ENCODE results near the gene B2M.
"Not testable (repeated sequence)": the region's sequence is repeated elsewhere in the genome, so short reads cannot be mapped to it uniquely, and the experiment has no call there.

B2M gene
- total RNA-seq, result 3,119 to 5,071 (median 3,889) reads per million in 3 experiments

DNA sequence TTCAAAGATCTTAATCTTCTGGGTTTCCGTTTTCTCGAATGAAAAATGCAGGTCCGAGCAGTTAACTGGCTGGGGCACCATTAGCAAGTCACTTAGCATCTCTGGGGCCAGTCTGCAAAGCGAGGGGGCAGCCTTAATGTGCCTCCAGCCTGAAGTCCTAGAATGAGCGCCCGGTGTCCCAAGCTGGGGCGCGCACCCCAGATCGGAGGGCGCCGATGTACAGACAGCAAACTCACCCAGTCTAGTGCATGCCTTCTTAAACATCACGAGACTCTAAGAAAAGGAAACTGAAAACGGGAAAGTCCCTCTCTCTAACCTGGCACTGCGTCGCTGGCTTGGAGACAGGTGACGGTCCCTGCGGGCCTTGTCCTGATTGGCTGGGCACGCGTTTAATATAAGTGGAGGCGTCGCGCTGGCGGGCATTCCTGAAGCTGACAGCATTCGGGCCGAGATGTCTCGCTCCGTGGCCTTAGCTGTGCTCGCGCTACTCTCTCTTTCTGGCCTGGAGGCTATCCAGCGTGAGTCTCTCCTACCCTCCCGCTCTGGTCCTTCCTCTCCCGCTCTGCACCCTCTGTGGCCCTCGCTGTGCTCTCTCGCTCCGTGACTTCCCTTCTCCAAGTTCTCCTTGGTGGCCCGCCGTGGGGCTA lies at the start of gene B2M, which contains the start of gene PATL2:
TSS of gene B2M (plus strand) at position 422 of the 647 bp plus-strand sequence. CDS start at position 452, 30 bp downstream.
TSS of gene PATL2 (minus strand) at position 228 of the 647 bp plus-strand sequence. CDS start 34,833 bp downstream, outside the sequence.
- DNase-seq, result peak; percentile 97

- DNase-seq, result no peak
Measured at GRCh38 chr15:44661576-44661975, 49.7 kb upstream of the B2M start.

- peak; percentile 86 for DNase-seq
Measured at GRCh38 chr15:44662478-44663409, 48.6 kb upstream of the B2M start.

DNA sequence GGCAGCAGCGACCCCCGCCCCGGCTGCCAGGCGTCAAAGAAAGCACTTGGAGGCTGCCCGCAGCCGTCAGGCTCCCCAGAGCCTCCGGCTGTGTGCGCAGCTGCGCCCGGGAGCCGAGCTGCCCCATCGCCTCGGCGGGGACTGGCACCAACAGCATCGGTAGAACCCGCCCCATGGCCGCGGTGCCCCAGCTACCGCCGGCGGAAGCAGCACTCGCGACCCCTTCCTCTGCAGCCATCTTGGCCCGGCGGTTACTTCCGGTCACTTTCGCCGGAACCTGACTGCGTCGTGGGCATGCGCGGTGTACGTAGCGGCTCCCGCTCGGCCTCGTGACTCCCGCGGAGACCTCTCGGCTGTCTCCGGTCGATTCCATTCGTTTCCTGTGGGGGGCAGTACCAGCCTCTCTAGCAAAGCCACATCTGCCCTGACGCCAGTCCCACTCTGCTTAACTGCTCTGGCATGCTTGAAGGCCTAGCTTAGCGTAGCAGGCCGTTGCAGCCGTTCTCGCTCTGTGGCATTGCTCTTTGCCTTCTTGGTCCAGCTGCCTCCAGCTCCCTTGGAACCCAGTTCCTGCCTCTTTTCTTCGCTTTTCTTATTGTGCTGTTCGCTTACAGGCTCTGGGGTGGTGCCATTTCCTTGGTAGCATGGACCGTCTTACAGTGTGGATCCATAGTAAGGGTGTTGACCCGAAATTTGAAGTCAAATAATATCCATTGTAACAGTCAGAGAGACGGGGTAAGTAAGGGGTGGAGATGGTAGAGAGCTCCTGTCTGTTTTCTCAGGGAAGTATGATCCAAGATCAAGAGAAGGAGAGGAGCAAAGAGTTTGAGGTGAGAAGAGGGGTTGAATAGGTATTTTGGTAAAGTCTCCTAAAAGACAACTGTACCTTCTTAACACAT lies 47.7 kb upstream of the B2M start, which contains the start of gene SPG11:
TSS of gene SPG11 (minus strand) at position 253 of the 899 bp plus-strand sequence. CDS start at position 238, 15 bp downstream.
- DNase-seq, result peak; percentile 93

DNA sequence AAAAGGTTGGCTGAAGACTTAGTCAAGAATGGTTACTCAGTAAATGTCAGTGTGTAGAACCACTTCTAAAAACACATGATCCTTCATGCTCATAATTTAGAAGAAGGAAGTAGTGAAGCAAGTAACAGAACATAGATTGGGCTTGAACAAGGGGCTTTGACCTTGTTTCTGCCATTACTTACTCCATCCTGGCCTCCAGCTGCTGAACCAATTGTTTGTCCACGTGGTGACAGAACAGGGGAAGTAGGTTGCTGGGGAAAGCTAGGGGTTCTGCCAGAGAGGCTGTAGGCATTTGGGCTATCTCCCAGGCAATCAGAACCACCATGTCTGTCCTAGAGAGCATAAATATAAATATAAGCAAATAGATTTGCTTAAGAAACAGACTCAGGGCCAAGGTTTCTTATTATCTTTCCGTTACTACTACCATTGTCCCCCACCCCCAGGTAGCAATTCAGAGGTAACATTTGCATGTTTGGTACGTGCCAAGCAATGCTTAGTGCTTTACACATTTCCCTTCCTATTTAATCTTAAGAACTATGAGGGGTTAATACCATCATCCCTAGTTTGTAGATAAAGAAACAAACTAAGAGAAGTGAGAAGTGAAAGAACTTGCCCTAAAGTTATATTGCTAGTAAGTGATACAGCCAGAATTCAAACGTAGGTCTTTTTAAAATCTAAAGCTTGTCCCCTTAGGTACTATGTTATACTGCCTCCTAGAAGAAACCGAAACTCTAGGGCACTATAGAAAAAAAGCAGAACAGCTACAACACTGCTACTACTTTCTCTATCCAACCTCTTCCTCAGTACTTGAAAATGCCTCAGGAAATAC lies 44.9 kb upstream of the B2M start:
- peak; percentile 35 for DNase-seq

DNA sequence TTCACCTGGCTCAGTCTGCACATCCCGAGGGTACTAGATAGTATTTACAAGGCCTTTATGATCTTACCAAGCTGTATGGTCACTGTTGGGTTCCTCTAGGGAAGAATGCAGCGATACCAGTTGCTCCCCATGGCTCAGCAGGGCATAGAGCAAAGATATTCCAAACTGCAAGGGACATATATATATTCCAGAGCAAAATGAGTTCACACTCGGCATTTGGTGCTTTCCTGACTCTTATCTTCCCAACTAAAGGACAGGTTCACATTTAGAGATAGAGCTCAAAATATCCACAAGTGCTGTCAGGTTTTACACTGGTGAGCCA lies 44.3 kb upstream of the B2M start:
- DNase-seq, result no peak

DNA sequence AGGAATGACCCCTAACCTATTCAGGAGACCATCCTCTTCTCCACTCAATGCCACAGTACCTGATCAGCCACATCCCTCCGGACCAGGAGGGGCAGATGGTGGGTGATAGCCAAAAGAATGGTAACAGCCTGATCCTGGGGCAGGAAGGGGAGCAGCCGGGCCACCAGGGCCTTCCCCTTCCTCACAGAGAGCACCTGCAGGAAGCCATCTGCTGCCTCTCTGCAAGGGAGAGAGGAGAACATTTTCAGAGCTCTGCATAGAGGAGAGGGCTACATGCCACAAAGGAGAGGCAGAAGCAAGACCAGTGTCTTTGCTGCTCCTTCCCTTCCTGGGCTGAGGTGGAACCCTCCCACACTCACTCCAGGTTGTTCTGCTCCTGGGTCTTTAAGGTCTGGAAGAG lies 42.4 kb upstream of the B2M start:
- DNase-seq, result peak; percentile 21

DNA sequence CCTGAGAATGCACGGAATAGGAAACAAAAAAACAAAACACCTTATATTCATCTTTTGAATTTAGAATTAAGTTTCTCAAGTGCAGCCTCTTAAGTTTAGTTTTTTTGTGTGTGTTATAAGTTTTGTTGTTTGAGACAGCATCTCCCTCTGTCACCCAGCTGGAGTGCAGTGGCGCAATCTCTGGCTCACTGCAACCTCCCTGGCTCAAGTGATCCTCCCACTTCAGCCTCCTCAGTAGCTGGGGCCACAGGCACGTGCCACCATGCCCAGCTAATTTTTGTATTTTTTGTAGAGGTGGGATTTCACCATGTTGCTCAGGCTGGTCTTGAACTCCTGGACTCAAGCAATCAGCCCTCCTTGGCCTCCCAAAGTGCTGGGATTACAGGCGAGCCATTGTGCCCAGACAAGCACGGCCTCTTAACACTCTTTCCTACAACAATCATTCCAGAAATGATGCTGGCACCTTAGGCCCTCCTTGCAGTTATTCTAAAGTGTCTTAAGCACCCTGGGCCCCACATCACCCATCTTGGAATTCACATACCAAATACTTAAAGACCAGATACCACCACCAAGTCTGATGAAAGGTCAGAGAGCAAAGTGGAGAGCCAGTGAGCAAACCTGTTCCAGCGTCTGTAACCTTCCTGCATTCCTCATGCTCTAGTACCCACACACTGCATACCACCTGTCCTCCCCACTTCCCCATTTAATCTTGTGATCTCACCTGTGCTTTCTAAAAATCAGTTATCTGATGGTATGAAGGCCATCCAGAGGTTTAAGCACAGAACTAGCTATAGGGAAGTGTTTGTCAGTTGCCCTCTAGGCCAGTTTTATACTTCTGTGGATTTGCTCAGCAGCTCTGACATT lies 41.0 kb upstream of the B2M start:
- no peak for DNase-seq

DNA sequence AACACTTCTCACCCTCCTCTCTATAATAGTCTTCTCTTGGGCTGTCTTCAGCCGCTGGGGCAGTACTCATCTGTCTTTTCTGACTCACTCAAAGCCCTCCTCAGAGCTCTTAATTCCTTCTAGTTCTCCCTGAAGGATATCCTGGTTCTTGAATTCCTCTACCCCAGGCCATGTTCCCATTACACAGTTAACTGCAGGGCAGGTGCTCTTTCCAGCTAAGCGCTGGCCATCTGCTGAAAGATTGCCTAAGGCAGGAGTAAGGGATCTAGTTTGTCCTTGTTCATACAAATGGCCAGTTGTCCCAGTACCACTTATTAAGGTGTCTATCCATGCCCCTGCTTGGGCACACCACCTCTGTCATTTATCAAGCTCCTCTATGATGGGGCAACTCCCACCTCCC lies 37.7 kb upstream of the B2M start:
- DNase-seq, result no peak

DNA sequence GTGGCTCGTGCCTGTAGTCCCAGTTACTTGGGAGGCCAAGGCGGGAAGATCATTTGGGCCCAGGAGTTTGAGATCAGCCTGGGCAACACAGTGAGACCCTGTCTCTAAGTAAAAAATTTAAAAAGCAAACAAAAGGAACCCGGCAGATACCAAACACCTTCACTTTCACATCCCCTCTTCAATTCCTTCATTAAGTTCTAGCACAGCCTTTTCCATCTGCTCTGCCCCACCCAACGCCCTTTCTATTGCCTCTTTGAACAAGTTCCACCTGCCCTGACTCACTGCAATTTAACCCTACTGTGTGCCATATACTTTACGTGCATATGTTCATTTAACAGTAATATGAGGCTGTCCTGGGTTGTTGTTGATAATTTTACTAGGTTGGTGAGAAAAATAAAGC lies 35.4 kb upstream of the B2M start:
- DNase-seq, result no peak

GRCh38 chr15:44676676-44677075 lies 34.6 kb upstream of the B2M start:
- DNase-seq, result no peak

DNA sequence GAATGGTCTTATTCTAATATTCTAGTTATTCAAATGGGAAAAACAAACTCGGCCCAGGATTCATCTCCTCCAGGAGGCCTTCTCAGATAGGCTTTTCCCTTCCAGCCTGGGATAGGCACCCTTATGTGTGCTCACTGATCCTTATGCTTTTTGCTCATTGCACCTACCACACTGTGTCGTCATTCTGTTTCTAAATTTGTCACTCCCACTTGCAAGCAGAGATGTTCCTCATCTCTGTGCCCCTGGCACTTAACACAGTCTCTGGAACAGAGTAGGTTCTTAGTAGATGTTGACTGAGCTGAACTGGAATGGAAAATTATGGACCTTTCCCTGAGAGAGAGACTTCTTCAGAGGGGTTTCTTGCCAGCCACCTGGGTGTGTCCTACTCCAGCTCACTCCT lies 29.1 kb upstream of the B2M start:
- no peak for DNase-seq

GRCh38 chr15:44682809-44683682 lies 28.3 kb upstream of the B2M start:
- DNase-seq, result peak; percentile 81

GRCh38 chr15:44689318-44689717 lies 22.0 kb upstream of the B2M start:
- not testable (repeated sequence) for DNase-seq

DNA sequence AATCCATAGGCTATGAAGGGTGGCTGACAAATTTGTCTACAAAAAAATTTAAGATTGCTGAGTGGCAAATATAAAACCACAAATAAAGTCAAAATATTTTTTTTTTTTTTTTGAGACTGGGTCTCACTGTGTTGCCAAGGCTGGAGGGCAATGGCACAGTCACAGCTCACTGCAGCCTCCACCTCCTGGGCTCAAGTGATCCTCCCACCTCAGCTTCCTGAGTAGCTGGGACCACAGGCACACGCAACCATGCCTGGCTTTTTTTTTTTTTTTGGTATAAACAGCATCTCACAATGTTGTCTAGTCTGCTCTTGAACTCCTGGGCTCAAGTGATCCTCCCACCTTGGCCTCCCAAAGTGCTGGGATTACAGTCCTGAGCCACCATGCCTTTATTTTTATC lies 21.1 kb upstream of the B2M start:
- peak; percentile 18 for DNase-seq

GRCh38 chr15:44692659-44693058 lies 18.7 kb upstream of the B2M start:
- DNase-seq, result no peak

GRCh38 chr15:44694416-44694815 lies 16.9 kb upstream of the B2M start:
- DNase-seq, result no peak

- DNase-seq, result no peak
Measured at GRCh38 chr15:44695294-44695693, 16.0 kb upstream of the B2M start.

DNA sequence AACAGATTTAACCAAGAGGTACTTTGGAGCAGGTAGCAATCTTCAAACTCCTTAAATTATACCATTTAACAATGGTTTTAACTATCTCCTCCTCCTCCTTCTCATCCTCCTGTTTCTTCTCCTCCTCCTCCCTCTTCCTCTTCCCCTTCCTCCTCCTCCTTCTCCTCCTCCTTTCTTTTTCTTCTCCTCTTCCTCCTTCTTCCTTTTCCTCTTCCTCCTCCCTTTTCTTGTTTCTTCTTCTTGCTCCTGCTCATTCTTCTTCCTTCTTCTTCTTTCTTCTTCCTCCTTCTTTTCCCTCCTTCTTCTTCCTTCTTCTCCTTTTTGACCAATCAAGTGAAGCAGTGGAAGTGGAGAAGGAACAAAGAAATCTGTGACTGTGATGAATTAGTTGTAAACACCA lies 14.3 kb upstream of the B2M start:
- DNase-seq, result no peak

DNA sequence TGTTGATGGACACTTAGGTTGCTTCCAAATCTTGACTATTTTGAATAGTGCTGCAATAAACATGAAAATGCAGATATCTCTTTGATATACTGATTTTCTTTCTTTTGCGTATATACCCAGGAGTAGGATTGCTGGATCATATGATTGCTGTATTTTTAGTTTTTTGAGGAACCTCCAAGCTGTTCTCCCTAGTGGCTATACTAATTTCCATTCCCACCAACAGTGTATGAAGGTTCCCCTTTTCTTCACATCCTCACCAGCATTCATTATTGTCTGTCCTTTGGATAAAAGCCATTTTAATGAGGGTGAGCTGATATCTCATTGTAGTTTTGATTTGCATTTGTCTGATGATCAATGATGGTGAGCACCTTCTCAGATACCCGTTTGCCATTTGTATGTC lies 12.7 kb upstream of the B2M start:
- no peak for DNase-seq

Measured in central memory CD4-positive, alpha-beta T cell (primary cell).